ENCODE measurements around the gene PBRM1. TPM values are rescaled to one million over a fixed set of nuclear protein-coding genes. Genes with fewer than 3 reads are reported as not detected.

Gene PBRM1
- total and polyA plus RNA-seq, 2 of the 13 experiments (the other 11 are each of a cell fraction or from before 2014, with no cell fraction given), result 10.9 to 33.2 TPM

DNA sequence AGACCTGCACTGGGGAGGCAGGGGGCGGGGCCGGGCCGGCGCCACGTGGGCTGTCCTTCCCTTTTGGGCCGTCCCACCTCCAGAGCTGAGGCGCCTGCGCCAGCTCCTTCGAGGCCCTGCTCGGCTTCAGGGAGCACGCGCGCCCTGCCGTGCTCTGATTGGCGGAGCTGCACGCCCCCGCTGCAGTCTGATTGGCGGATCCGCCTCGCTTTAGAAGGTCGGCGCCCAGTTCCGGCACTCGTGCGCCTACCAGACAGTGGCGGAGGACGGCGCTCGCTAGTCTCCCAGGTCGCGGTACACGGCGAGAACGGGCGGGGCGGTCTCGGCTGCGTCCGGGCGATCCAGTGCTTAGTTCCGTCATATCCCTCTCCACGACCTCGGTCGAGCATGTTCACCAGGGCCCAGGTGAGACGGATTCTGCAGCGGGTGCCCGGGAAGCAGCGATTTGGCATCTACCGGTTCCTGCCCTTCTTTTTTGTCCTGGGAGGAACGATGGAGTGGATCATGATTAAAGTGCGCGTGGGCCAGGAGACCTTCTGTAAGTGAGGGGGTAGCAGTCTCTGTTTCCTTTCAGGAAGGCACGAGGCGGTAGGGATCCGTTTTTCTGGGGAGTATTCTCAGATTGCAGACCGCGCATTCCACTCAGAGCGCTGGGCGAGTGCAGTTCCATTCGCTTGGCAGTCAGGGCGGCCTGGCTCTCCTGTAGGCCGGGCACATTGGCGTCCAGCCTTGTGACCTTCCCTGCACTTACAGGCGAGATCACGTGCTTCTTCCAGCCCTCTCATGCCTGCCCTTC lies 149.1 kb downstream of the PBRM1 start, which contains the start of gene UQCC5 (continued):
- TF ChIP-seq SRSF1 (optimal IDR thresholded peaks at IDR 0.05; ENCODE audit: low read depth, low read length) (peak; percentile 88), YY1 (IDR thresholded peaks at IDR 0.05; ENCODE audit: insufficient read depth, insufficient replicate concordance, low read depth, low read length) (peak; percentile 29), LRRFIP1 (CRISPR knock-in tag; conservative IDR thresholded peaks at IDR 0.05) (no peak), ZNF576 (CRISPR knock-in tag; IDR thresholded peaks at IDR 0.05) (no peak), ZNF3 (CRISPR knock-in tag; IDR thresholded peaks at IDR 0.05) (0 out of 2 replicates have a peak, but pooled peaks have one; percentile 14), ZFAT (CRISPR knock-in tag; conservative IDR thresholded peaks at IDR 0.05) (peak; percentile 75; the same call in 1 of the 2 replicates), ZNF282 (IDR thresholded peaks at IDR 0.05; ENCODE audit: partially characterized antibody) (no peak), ZSCAN9 (CRISPR knock-in tag; IDR thresholded peaks at IDR 0.05; ENCODE audit: borderline replicate concordance) (peak; percentile 92), ZBTB21 (CRISPR knock-in tag; IDR thresholded peaks at IDR 0.05) (no peak), SKI (IDR thresholded peaks at IDR 0.05; ENCODE audit: partially characterized antibody) (peak; percentile 67), AFF4 (CRISPR knock-in tag; IDR thresholded peaks at IDR 0.05) (no peak), ZFP36L1 (CRISPR knock-in tag; IDR thresholded peaks at IDR 0.05) (peak; percentile 13; the same call in 1 of the 2 replicates), HNF4A (CRISPR knock-in tag; IDR thresholded peaks at IDR 0.05) (no peak), ZNF605 (CRISPR knock-in tag; IDR thresholded peaks at IDR 0.05) (peak; percentile 46)
- TF ChIP-seq, protein P1, sequence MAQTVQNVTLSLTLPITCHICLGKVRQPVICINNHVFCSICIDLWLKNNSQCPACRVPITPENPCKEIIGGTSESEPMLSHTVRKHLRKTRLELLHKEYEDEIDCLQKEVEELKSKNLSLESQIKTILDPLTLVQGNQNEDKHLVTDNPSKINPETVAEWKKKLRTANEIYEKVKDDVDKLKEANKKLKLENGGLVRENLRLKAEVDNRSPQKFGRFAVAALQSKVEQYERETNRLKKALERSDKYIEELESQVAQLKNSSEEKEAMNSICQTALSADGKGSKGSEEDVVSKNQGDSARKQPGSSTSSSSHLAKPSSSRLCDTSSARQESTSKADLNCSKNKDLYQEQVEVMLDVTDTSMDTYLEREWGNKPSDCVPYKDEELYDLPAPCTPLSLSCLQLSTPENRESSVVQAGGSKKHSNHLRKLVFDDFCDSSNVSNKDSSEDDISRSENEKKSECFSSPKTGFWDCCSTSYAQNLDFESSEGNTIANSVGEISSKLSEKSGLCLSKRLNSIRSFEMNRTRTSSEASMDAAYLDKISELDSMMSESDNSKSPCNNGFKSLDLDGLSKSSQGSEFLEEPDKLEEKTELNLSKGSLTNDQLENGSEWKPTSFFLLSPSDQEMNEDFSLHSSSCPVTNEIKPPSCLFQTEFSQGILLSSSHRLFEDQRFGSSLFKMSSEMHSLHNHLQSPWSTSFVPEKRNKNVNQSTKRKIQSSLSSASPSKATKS (CRISPR knock-in tag; IDR thresholded peaks at IDR 0.05), result 0 out of 2 replicates have a peak, but pooled peaks have one; percentile 1
- TF ChIP-seq, protein P2, sequence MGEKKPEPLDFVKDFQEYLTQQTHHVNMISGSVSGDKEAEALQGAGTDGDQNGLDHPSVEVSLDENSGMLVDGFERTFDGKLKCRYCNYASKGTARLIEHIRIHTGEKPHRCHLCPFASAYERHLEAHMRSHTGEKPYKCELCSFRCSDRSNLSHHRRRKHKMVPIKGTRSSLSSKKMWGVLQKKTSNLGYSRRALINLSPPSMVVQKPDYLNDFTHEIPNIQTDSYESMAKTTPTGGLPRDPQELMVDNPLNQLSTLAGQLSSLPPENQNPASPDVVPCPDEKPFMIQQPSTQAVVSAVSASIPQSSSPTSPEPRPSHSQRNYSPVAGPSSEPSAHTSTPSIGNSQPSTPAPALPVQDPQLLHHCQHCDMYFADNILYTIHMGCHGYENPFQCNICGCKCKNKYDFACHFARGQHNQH (CRISPR knock-in tag; IDR thresholded peaks at IDR 0.05), result peak; percentile 36; the same call in 1 of the 2 replicates
- TF ChIP-seq, protein P3, sequence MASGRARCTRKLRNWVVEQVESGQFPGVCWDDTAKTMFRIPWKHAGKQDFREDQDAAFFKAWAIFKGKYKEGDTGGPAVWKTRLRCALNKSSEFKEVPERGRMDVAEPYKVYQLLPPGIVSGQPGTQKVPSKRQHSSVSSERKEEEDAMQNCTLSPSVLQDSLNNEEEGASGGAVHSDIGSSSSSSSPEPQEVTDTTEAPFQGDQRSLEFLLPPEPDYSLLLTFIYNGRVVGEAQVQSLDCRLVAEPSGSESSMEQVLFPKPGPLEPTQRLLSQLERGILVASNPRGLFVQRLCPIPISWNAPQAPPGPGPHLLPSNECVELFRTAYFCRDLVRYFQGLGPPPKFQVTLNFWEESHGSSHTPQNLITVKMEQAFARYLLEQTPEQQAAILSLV (CRISPR knock-in tag; IDR thresholded peaks at IDR 0.05; ENCODE audit: borderline replicate concordance), result peak; percentile 58; the same call in 1 of the 2 replicates
